ENCODE data around the gene COPS2.
A peak's percentile ranks its signal among the peaks of the same experiment; 100 is the strongest.

Gene COPS2

DNA sequence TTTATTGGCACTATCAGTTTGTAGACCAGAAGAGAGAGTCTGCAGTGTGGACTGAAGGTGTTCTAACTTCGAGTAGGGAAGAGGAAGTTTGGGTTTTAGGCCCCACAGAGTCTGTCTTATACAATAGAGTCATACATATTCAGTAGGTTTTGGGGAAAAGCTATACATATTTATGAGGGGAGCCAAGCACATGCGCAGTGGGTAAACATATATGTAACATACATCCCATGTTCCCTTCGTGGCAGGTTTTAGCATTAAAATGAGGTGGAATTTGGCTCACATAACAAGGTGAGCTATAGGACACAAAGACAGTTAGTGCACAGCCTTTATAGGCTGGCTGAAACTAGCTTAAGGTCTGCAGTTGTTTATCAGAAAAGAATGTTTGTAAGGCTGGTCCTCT, 19.5 kb upstream of the COPS2 start:
- no peak overlapping the region for H3K27ac Mint-ChIP-seq
- H3K4me3 Mint-ChIP-seq, result no peak overlapping the region
- no peak for ATAC-seq
- no peaks in the 10 kb centered on the region for H3K9me3 Mint-ChIP-seq
- H3K36me3 Mint-ChIP-seq, result peaks cover 5% of the 10 kb centered on the region
- peaks cover 37% of the 10 kb centered on the region for H3K4me1 Mint-ChIP-seq
- H3K27me3 Mint-ChIP-seq, result no peaks in the 10 kb centered on the region

DNA sequence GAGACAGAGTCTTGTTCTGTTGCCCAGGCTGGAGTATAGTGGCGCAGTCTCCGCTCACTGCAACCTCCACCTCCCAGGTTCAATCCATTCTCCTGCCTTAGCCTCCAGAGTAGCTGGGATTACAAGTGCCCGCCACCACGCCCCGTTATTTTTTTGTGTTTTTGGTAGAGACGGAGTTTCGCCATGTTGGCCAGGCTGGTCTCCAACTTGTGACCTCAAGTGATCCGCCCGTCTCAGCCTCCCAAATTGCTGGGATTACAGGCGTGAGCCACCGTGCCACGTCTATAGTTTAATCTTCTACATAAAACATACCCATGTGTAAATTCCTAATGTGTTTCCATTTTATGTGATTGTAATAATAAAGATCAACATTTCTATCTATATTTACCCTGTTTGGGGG, 16.4 kb upstream of the COPS2 start:
- Mint-ChIP-seq H3K4me1 (peaks cover 37% of the 10 kb centered on the region), H3K9me3 (no peaks in the 10 kb centered on the region), H3K36me3 (peaks cover 5% of the 10 kb centered on the region), H3K27me3 (no peaks in the 10 kb centered on the region), H3K4me3 (no peak overlapping the region), H3K27ac (peak overlapping the region; percentile 95)
- ATAC-seq, result no peak

GRCh38 chr15:49169880-49170597, 14.6 kb upstream of the COPS2 start, which contains the start of gene GALK2:
GALK2 (plus strand) TSS chr15:49170247; CDS start chr15:49170323, 76 bp downstream.
- Mint-ChIP-seq H3K4me1 (peaks cover 29% of the 10 kb centered on the region), H3K4me3 (peak within 1 kb of the TSS; percentile 90), H3K9me3 (no peaks in the 10 kb centered on the region), H3K27me3 (no peaks in the 10 kb centered on the region), H3K36me3 (no peaks in the 10 kb centered on the region), H3K27ac (peak within 1 kb of the TSS; percentile 95)
- ATAC-seq, result peak; percentile 96

GRCh38 chr15:49168016-49168415, 12.6 kb upstream of the COPS2 start:
- H3K9me3 Mint-ChIP-seq, result no peaks in the 10 kb centered on the region
- no peak overlapping the region for H3K4me3 Mint-ChIP-seq
- peaks cover 21% of the 10 kb centered on the region for H3K4me1 Mint-ChIP-seq
- ATAC-seq, result no peak
- H3K27ac Mint-ChIP-seq, result no peak overlapping the region
- H3K36me3 Mint-ChIP-seq, result peaks cover 4% of the 10 kb centered on the region
- no peaks in the 10 kb centered on the region for H3K27me3 Mint-ChIP-seq

- Mint-ChIP-seq H3K27me3 (no peaks in the 10 kb centered on the region), H3K27ac (no peak overlapping the region), H3K4me1 (no peaks in the 10 kb centered on the region), H3K9me3 (no peaks in the 10 kb centered on the region), H3K36me3 (peaks cover 17% of the 10 kb centered on the region), H3K4me3 (no peak overlapping the region)
- ATAC-seq, result no peak
Observed at GRCh38 chr15:49164865-49165264, 9.5 kb upstream of the COPS2 start.

GRCh38 chr15:49163678-49164077, 8.3 kb upstream of the COPS2 start:
- Mint-ChIP-seq H3K4me1 (no peaks in the 10 kb centered on the region), H3K36me3 (peaks cover 17% of the 10 kb centered on the region), H3K27ac (no peak overlapping the region), H3K9me3 (no peaks in the 10 kb centered on the region), H3K27me3 (no peaks in the 10 kb centered on the region), H3K4me3 (no peak overlapping the region)
- no peak for ATAC-seq

- Mint-ChIP-seq H3K4me1 (peaks cover 21% of the 10 kb centered on the region), H3K36me3 (no peaks in the 10 kb centered on the region), H3K9me3 (no peaks in the 10 kb centered on the region), H3K27ac (peak overlapping the region; percentile 89), H3K4me3 (peak overlapping the region; percentile 92), H3K27me3 (no peaks in the 10 kb centered on the region)
- peak; percentile 32 for ATAC-seq
Observed at GRCh38 chr15:49155834-49156627, 632 bp upstream of the COPS2 start.

DNA sequence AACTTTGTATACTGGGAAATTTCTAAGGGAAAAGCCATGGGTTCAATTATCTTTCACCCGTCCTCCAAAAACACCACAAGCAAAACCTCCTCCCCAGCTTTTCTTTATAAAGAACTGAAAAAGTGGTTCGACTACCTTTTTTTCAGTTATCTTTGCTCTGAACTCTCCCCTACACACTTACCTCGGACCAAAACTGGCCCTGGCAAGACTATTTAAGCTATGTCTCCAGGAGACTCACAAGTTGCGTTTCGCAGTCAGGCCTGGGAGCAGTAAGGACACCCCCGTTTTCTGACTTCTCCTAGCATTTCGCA, 645 bp downstream of the COPS2 start:
- no peaks in the 10 kb centered on the region for H3K9me3 Mint-ChIP-seq
- no peaks in the 10 kb centered on the region for H3K36me3 Mint-ChIP-seq
- H3K27ac Mint-ChIP-seq, result peak overlapping the region; percentile 89
- ATAC-seq, result no peak
- peaks cover 21% of the 10 kb centered on the region for H3K4me1 Mint-ChIP-seq
- no peaks in the 10 kb centered on the region for H3K27me3 Mint-ChIP-seq
- peak overlapping the region; percentile 92 for H3K4me3 Mint-ChIP-seq

- H3K9me3 Mint-ChIP-seq, result no peaks in the 10 kb centered on the region
- peaks cover 23% of the 10 kb centered on the region for H3K4me1 Mint-ChIP-seq
- H3K27ac Mint-ChIP-seq, result peak overlapping the region; percentile 89
- no peaks in the 10 kb centered on the region for H3K27me3 Mint-ChIP-seq
- peak overlapping the region; percentile 92 for H3K4me3 Mint-ChIP-seq
- peaks cover 1% of the 10 kb centered on the region for H3K36me3 Mint-ChIP-seq
- ATAC-seq, result no peak
Observed at GRCh38 chr15:49154359-49154758, 1.0 kb downstream of the COPS2 start.

GRCh38 chr15:49152552-49153312, 2.7 kb downstream of the COPS2 start:
- H3K36me3 Mint-ChIP-seq, result peaks cover 12% of the 10 kb centered on the region
- H3K9me3 Mint-ChIP-seq, result no peaks in the 10 kb centered on the region
- H3K27ac Mint-ChIP-seq, result no peak overlapping the region
- ATAC-seq, result no peak
- no peaks in the 10 kb centered on the region for H3K27me3 Mint-ChIP-seq
- peaks cover 39% of the 10 kb centered on the region for H3K4me1 Mint-ChIP-seq
- no peak overlapping the region for H3K4me3 Mint-ChIP-seq

- ATAC-seq, result no peak
- H3K4me1 Mint-ChIP-seq, result peaks cover 44% of the 10 kb centered on the region
Observed at GRCh38 chr15:49151831-49152230, 3.6 kb downstream of the COPS2 start.

GRCh38 chr15:49148727-49149126, 6.7 kb downstream of the COPS2 start:
- no peaks in the 10 kb centered on the region for H3K9me3 Mint-ChIP-seq
- no peak overlapping the region for H3K4me3 Mint-ChIP-seq
- H3K27ac Mint-ChIP-seq, result peak overlapping the region; percentile 12
- H3K27me3 Mint-ChIP-seq, result no peaks in the 10 kb centered on the region
- peaks cover 45% of the 10 kb centered on the region for H3K4me1 Mint-ChIP-seq
- peaks cover 12% of the 10 kb centered on the region for H3K36me3 Mint-ChIP-seq
- no peak for ATAC-seq

More at GRCh38 chr15:49151831-49152230, 3.6 kb downstream of the COPS2 start:
- Mint-ChIP-seq H3K27me3 (no peaks in the 10 kb centered on the region), H3K9me3 (no peaks in the 10 kb centered on the region), H3K36me3 (peaks cover 12% of the 10 kb centered on the region), H3K27ac (no peak overlapping the region), H3K4me3 (no peak overlapping the region)

- no peak for ATAC-seq
- Mint-ChIP-seq H3K27me3 (no peaks in the 10 kb centered on the region), H3K9me3 (no peaks in the 10 kb centered on the region), H3K4me3 (no peak overlapping the region), H3K4me1 (peaks cover 41% of the 10 kb centered on the region), H3K27ac (peak overlapping the region; percentile 12), H3K36me3 (peaks cover 16% of the 10 kb centered on the region)
Observed at GRCh38 chr15:49148298-49148697, 7.1 kb downstream of the COPS2 start.

- Mint-ChIP-seq H3K4me1 (peaks cover 35% of the 10 kb centered on the region), H3K27ac (peak overlapping the region; percentile 22), H3K4me3 (no peak overlapping the region), H3K9me3 (no peaks in the 10 kb centered on the region), H3K27me3 (no peaks in the 10 kb centered on the region), H3K36me3 (peaks cover 33% of the 10 kb centered on the region)
- no peak for ATAC-seq
Observed at GRCh38 chr15:49145651-49146609, 9.5 kb downstream of the COPS2 start.

Measured in stimulated activated memory B cell treated with anti-CD40 and anti-IgM and Interleukin-4, amounts not matched to agents 10 μg/mL and 1 μg/mL and 100 μg/mL, for 72 hours (primary cell).